Midbrain (tissue), 1 donor: ENCODE results near the gene XRCC4.

ENCODE experiments used
- DNase-seq: peaks from one replicate; lab custom pipeline; 2025; lab: John Stamatoyannopoulos, UW

XRCC4 gene

DNA sequence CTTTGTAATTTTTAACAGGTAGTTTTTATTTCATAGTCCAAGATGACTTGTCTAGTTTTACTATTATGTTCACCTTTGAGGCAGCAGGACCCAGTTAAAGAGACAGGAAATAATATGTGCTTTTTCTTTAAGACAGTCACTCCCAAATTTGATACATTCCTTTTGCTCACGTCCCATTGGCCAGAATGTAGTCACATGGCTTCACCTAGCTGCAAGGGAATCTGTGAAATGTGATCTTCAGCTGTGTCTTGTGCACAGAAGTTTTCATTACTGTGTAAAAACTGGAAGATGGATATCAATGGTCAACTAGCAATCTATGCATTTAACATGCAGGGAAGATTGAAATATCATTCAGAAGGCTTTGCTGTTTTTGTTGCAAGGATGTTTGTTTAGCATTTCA is 41.1 kb downstream of the XRCC4 start:
- no peak for DNase-seq

DNA sequence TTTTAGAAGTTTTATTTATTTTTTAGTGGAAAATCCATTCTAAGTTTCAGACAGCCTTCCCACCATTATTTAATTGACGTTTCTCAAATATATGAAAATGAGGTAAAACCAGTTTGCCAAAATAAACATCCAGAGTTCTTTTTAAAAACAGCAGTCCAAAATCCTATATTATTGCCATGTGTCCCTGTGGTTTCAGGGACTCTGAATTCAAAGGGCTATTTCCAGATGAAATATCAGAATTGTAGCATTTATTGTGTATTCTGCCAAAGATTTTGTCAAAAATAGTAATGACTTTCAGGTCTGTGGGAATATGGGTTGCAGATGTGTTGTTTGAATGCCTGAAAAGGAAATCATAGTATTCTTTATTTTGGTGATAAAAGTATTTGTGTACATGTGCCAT is 41.6 kb downstream of the XRCC4 start:
- DNase-seq, result no peak

DNA sequence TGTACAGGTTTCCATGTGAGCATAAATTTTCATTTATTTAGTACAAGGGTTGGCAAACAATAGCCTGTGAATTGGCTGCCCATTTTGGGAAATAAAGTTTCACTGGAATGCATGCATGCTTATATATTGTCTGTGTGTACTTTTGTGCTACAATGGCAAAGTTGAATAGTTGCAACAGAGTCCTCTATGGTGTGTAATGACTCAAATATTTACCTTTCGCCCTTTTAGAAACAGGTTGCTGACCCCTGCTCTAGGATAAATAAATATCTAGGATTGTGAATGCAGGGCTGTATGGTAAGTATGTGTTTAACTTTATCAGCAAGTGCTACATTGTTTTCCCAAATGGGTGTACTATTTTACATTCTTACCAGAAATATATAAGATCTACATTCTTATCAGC is 47.2 kb downstream of the XRCC4 start:
- no peak for DNase-seq

DNA sequence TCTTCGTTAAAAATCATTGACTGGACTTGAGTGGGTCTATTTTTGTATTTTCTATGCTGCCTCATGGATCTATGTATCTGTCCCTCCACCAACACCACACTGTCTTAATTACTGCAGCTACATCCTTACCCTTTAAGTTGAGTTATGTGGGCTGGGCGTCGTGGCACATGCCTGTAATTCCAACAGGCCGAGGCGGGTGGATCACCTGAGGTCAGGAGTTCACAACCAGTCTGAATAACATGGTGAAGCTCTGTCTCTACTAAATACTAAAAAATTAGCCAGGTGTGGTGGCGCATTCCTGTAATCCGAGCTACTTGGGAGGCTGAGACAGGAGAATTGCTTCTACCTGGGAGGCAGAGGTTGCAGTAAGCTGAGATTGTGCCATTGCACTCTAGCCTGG is 48.2 kb downstream of the XRCC4 start:
- no peak for DNase-seq

DNA sequence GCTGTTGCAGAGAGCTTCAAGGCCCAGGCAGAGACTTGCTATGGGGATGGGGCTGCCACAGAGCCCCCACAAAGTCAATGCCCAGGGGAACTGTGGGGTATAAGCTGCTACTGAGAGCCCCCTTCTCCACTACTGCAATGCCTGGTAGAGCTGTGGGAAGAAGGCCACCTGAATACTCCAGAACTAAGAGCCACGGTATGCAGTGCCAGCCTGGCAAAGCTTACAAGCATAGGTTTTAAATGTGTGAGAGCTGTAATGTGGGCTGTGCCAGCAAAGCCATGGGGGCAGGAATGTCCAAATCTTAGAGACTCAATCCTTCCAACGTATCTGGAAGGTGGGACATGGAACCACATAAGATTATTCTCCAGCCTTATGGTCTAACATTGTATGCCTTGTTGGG is 49.2 kb downstream of the XRCC4 start:
- DNase-seq, result no peak

DNA sequence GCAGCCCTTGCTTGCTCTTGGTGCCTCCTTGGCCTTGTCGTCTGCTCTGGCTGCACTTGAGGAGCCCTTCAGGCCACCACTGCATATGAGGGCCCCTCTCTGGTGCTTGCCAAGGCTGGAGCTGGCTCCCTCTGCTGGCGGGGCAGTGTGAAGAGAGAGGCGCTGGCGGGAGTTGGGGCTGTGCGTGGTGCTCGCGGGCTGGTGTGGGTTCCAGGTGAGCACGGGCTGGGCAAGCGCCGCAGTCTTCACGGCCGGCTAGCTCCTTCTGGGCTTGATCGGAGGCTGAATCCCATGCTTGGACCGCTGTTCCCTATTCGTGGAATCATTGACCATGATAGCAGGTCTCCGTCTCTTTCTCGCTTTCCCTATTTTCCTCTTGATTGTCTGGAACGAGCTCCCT is 56.5 kb downstream of the XRCC4 start:
- no peak for DNase-seq

DNA sequence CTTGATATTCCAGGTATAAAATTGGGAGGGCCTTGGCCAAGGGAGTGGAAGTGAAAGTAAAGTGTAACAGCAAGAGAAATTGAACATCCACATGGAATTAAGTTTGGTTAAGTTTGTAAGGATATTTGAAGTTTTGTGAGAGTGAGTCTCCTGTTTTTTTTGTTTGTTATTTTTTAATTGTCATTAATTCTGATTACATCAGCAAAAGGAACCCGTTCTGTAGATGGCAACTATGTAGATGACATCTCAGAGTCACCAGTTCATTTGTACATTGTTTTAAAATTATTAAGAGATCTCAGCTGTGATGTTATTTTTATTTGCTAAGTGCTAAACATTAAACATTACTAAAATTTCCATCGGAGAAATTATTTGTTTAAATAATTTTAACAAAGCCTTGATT is 65.2 kb downstream of the XRCC4 start:
- no peak for DNase-seq

DNA sequence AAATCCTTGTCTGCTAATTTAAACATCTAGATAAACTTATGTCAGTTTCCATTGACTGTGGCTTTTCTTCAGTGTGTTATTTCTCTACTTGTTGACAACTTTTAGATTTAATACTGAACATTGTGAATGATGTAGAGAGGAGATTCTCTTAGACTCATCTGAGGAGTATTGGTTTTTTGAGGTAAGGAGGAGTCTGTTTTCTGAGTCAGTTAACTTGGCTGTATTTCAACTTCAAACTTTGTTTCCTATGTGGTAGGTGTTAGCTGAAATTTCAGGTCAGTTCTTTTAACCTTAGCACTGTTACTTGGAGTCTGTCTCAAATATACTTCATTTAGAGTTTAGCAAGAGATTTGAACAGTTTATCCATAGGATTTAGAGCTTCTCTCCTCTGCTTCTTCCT is 67.9 kb downstream of the XRCC4 start:
- DNase-seq, result no peak

DNA sequence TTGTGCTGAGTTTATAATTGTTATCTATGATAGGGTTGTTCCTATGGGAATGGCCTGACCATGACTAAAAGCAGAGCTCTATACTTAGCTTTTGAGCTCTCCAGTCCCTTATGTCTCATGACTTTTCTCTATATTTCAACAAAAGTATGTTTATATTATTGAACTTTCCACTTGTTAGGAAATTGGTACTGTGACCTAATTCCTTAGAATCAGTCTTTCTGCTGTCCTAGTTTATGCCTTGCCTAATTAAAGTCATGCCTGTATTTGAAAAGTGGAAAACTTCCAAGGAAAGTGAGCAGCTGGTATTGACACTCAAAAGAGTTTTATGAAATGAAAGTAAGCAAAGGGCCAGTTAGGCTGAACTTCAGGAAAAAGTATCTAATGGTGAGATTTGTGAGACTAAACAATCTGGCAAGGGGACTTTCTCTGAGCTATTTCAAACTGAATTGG is 68.6 kb downstream of the XRCC4 start:
- DNase-seq, result peak; percentile 24

DNA sequence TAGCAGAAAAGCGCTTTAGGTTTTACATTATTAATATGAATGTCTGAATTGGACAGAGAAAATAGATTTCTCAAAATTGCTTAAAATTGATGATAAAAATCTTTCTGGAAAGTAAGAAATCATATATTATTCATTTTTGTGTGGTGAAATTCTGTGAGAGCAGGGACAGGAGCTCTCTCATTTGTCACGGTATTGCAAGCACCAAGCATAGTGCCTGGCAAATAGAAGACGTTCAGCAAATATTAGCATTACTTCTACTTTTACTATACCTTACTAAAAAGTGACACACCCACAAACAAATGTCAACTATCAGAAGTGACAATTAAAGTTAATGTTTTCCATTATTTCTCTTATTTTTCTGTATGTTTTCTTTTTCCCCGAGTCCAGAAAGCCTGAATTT is 69.1 kb downstream of the XRCC4 start:
- DNase-seq, result no peak

DNA sequence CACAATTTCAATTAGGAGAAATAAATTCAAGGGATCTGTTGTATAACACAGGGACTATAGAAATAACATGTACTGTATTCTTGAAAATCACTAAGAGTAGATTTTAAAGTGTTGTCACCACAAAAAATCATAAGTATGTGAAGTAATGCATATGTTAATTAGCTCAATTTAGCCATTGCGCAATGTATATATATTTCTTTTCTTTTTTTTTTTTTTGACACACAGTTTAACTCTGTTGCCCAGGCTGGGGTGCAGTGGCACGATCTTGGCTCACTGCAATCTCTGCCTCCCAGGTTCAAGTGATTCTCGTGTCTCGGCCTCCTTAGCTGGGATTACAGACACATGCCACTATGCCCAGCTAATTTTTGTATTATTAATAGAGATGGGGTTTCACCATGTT is 70.2 kb downstream of the XRCC4 start:
- DNase-seq, result no peak

DNA sequence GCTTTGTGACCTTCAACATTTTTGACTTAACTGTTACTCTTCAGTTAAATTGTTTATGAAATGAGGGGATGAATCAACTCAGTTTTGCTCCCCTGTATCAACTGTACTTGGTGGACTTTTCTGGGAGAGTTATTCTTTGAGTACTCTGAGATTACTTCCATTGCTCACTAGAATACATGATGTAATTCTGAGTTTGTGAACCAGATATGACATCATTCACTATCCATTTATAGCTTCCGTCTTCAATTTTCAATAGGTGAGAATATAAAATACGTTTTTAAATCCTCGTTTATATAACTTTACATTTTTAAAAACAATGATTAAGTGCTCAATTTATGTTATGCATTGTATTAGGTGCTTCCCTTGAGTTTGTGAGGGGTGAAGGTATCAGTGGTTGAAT is 71.0 kb downstream of the XRCC4 start:
- DNase-seq, result no peak

DNA sequence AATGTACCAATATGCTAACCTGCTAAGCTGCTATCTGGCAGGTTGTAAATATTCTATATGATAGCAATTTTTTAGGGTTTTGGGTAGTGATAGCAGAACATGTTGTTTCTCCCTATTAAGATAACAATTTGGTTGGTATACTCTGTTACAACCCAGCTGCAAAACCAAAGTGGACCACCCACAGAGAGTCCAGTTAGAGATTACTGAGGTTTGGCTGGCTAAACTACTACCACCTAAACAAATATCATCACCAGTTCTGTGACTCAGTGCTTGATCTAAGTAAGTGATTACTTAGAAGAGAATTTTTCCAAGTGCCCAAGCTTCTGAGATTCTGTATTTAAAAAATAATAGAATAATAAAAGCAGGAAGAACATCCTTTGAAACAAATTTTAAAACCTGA is 72.3 kb downstream of the XRCC4 start:
- DNase-seq, result no peak

DNA sequence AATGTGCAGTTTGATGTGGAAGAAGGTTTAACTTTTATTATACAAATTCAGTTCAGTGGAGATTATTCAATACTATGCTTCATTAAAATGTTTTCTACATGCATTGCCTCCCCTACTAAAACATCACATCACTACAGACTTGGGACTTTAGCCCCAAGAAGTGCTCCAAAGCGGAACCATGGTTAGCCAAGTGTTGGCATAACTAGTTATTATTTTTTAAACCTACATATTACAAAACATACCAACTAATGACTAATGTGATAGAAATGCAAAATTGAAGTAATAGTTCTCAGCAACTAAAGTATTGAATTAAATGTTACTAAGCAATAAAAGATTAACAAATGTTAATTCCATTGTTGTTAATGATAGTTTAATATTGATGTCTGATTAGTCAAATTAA is 74.5 kb downstream of the XRCC4 start:
- DNase-seq, result no peak

DNA sequence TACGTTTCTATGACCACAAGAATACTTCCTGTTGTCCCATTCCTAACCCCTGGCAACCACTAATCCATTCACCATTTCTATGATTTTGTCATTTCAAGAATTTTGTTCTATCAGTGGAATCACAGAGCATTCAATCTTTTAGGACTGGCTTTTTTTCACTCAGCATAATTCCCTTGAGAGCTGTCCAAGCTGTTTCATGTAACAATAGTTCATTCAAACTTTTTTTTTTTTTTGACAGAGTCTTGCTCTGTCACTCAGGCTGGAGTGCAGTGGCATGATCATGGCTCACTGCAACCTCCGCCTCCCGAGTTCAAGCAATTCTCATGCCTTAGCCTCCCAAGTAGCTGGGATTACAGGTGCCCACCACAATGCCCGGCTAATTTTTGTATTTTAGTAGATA is 75.6 kb downstream of the XRCC4 start:
- DNase-seq, result peak; percentile 46

DNA sequence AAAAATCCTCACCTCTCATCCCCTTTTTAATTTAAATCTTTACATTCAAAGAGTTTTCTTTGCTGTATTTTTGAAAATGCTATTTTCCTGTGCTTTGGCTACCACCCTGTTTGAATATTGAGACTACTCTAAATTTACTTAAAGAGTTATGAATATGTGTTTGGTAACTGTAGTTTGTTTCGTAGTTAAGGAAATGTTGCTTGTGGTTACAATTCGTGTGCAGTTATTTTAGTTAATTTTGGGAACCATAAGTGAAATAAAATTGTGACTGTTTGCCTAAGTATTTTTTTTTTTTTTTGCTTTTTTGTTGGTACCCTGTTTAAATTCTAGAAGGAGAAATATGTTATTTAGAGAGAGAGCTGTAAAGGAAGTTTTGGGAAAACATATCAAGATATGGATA is 78.7 kb downstream of the XRCC4 start:
- no peak for DNase-seq

DNA sequence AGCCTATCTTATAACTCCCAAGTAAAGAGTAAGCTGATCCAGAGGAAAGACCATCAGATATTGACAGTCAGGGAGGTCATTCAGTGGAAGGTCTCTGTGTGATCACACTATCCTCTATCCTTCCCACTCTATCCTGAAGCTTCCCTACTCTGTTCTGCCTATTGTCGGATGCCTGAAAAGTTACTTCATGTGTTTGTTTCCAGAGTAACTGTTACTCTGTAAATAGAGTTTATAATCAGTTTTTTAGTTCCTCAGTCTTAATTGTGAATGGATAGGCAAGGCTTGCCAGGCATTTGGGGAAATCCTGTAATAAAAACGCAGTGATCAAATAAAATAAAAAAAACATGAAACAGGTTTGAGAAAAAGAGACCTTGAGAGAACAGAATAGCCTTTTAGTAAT is 79.8 kb downstream of the XRCC4 start:
- no peak for DNase-seq

DNA sequence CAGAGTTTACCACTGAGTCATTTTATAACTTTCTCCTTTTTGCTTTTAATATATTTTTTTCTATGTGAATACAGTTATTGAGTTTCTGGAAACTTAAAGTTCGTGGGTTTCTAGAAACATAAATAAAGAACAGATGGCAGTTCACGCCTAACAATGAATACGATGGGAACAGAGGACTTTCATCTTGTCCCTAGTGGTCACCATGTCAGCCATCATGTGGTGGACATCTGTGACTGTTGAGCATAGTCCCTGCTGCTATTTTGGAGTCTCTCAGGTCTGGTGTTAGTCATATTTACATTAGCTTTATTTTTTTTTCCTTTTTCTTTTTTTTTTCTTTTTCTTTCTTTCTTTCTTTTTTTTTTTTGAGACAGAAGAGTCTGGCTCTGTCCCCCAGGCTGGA is 85.3 kb downstream of the XRCC4 start:
- DNase-seq, result no peak

DNA sequence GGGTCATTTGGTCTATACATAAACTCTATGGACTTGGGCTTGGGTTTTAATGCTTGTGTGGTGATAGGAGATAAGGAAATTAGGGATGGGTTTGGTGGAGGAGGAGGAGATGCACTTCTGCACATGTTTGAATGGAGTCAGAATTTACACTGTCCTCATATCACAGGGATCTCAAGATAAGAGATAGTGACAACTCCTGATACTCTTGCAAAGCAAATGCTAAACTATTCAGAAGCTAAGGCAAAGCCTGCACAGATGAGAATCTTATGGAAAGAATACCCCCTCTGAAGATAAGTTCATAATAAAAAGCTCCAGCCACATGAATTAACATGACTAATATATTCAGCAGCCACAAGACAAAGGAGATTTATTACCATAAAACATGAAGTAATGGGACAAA is 90.2 kb downstream of the XRCC4 start:
- DNase-seq, result no peak

DNA sequence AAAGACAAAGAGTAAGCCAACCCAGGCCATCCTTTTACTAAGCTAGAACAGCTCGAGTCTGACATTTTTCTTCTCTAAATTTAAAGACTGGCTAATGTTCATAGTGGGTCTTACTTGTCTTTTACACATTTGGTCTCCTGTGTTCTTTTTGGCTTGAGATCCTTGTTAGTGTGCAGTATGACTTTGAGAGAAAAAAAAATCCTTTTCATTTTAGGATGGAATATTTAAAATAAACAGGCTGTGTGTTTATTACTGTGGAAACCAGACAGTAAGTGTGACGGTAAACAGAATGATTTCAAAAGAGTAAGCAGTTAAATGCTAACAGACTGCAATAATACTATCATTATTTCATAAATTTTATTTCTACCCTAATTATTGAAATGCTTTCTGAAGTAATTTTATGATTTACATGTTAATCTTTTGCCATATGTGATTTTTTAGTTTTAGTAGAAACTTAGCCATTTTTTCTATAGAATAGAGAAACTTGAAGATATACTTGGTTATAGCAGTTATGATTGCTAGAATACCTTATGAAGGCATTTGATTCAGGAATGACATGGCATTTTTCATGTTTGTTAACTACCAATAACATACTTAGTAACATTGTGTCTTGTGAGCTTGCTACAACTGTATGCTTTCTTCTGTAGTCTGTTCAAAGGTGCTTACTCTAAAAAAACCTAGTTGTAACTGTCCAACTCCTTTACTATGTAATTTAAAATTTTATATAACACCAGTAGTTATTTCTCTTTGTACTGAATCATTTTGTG is 92.4 kb downstream of the XRCC4 start:
- no peak for DNase-seq

DNA sequence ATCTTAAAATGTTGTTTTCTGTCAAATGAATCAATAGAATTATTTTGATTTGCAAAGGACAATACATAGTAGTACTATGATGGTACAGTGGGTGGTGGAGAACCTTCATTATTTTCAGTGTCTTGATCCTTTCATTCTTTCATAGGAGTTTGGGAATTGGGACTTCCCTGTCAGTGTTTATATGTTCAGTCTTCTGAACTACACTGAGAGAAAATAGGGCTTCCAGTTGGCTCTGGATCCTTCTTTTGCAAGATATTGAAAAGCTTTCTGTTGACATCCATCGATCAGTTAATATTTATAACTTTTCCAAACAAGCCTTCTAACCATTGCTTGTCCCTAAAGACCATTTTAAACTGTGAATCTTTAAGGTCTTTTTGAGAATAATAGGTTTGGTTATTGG is 94.7 kb downstream of the XRCC4 start:
- DNase-seq, result no peak

DNA sequence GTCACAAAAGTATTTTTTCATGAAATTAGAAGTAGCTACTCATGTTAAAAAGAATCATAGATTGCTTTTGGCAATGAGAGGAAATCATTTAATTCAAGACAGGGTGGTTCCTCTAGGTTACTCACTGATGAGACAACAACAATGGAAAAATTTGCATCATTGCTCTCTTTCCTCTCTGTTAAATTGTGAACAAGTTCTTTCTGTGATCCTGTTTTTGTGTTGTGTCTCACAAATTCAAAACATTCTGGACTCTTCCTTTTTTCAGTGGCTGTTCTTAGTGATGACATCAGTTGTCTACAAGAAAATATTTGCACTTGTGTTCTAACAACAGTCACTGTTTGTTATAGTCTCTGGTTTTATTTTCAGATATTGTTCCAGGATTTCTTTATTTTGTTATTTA is 95.3 kb downstream of the XRCC4 start:
- DNase-seq, result no peak

DNA sequence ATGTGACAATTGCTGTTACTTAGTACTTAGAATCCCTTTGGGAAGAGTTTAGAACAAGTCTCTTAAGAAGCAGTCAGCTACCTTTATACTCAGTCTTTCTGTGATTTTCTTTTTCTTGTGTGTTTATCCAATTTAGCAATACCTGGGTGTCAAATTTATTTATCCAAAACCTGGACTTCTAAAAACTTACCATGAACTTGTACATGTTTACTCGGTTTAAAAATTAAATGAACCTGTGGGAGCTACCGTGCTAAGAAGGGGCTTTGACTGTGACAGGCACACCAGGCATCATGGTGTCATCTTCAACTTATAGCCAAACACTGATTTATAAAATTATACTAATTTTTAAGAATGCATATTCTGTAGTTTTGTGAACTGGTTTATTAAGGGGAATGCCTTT is 96.5 kb downstream of the XRCC4 start:
- no peak for DNase-seq

DNA sequence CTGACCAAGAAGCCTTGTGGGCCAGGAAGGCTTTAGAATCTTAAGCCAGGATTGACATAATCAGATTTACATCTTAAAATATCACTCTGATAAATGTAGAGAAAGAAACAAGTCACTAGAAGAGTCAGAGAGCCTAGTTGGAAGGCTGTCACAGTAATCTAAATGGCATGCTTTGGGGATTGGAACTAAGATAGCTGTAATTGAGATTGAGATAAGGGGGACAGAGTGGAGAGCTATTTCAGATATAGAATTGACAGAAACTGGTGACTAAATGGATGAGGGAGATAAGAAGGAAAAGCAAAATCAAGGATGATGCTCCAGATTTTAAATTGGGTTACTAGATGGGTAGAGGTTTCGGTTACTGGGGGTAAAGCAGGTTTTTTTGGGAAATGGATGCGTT is 100.5 kb downstream of the XRCC4 start:
- no peak for DNase-seq

DNA sequence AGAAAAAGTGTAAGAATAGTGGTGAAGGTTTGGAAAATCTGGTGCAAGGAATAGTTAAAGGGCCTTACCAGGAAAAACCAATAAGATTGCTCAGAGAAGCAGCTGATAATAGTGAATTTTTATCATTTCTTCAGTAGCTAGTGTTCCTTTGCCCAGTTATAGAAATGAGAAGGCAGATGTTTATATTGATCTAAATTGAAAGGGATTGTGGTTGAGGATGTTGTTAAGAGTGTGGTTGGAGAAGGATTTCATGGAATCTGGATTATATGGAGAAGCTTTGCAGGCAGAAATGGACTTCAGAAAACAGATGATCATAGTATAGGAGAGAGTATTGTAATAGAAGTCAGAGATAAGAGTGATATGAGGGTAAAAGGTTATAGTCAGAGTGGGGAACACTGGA is 102.6 kb downstream of the XRCC4 start:
- DNase-seq, result no peak
